H9 (cell line): Measurements from ENCODE around the gene AKNAD1. TPM values are rescaled to one million over a fixed set of nuclear protein-coding genes. Genes with fewer than 3 reads are reported as not detected.

Experiments used
- DNase-seq: peaks from one replicate; pipeline ENCODE4 v3.0.0-alpha.2; 2017
- H2AFZ ChIP-seq: one replicate; pipeline ENCODE4 v1.6.1; 2013; ENCODE audit warnings: mild to moderate bottlenecking, low read length, control low read depth, moderate library complexity
- H2AK5ac ChIP-seq: 2 replicates; pipeline ENCODE4 v1.6.1; 2013; ENCODE audit warnings: low read length, control low read depth, mixed read lengths; ENCODE audit not compliant: insufficient read length
- H2BK120ac ChIP-seq: one replicate; pipeline ENCODE4 v1.6.1; 2013; ENCODE audit warnings: low read depth, mild to moderate bottlenecking, low read length, control low read depth, inconsistent platforms; ENCODE audit not compliant: poor library complexity, severe bottlenecking
- H2BK12ac ChIP-seq: 2 replicates; pipeline ENCODE4 v1.6.1; 2013; ENCODE audit warnings: low read length, control low read depth, mixed read lengths, low read depth; ENCODE audit not compliant: insufficient read length
- H2BK15ac ChIP-seq: 2 replicates; pipeline ENCODE4 v1.6.1; 2013; ENCODE audit warnings: low read depth, low read length, control low read depth
- H2BK20ac ChIP-seq: one replicate; pipeline ENCODE4 v1.6.1; 2013; ENCODE audit warnings: low read depth, mild to moderate bottlenecking, low read length, control low read depth, inconsistent platforms; ENCODE audit not compliant: poor library complexity, severe bottlenecking
- H2BK5ac ChIP-seq: 2 replicates; pipeline ENCODE4 v1.6.1; 2013; ENCODE audit warnings: low read length, control low read depth, mixed read lengths; ENCODE audit not compliant: insufficient read length
- H3K14ac ChIP-seq: 2 replicates; pipeline ENCODE4 v1.6.1; 2013; ENCODE audit warnings: low read length, control low read depth; ENCODE audit not compliant: insufficient read depth
- H3K18ac ChIP-seq: 2 replicates; pipeline ENCODE4 v1.6.1; 2013; ENCODE audit warnings: low read depth, mild to moderate bottlenecking, mixed read lengths, low read length, control low read depth; ENCODE audit not compliant: insufficient read length
- H3K23ac ChIP-seq: 2 replicates; pipeline ENCODE4 v1.6.1; 2013; ENCODE audit warnings: low read length, control low read depth, mixed read lengths, low read depth; ENCODE audit not compliant: insufficient read length
- H3K23me2 ChIP-seq: 2 replicates; pipeline ENCODE4 v1.6.1; 2013; ENCODE audit warnings: low read depth, mild to moderate bottlenecking, mixed read lengths, low read length, control low read depth; ENCODE audit not compliant: insufficient read length, poor library complexity, severe bottlenecking
- H3K27ac ChIP-seq: 2 replicates; pipeline ENCODE4 v1.5.1; 2013; ENCODE audit warnings: low read length, control low read depth, mixed read lengths, low read depth; ENCODE audit not compliant: insufficient read length
- H3K27me3 ChIP-seq: 2 replicates; pipeline ENCODE4 v1.6.1; 2013; ENCODE audit warnings: low read length, control low read depth, inconsistent platforms; ENCODE audit not compliant: insufficient read depth
- H3K4ac ChIP-seq: 2 replicates; pipeline ENCODE4 v1.6.1; 2013; ENCODE audit warnings: low read depth, mild to moderate bottlenecking, control low read depth, inconsistent platforms, low read length, moderate library complexity
- H3K4me1 ChIP-seq: 2 replicates; pipeline ENCODE4 v1.6.1; 2013; ENCODE audit warnings: low read length, control low read depth, inconsistent platforms; ENCODE audit not compliant: insufficient read depth
- H3K4me2 ChIP-seq: 2 replicates; pipeline ENCODE4 v1.6.1; 2013; ENCODE audit warnings: low read length, control low read depth, mixed read lengths; ENCODE audit not compliant: insufficient read length, insufficient read depth
- H3K56ac ChIP-seq: 2 replicates; pipeline ENCODE4 v1.6.1; 2013; ENCODE audit warnings: low read depth, mild to moderate bottlenecking, mixed read lengths, low read length, control low read depth; ENCODE audit not compliant: insufficient read length
- H3K79me1 ChIP-seq: 2 replicates; pipeline ENCODE4 v1.6.1; 2013; ENCODE audit warnings: low read depth, mild to moderate bottlenecking, moderate library complexity, low read length, control low read depth, inconsistent platforms; ENCODE audit not compliant: insufficient read depth, poor library complexity, severe bottlenecking
- H3K79me2 ChIP-seq: 2 replicates; pipeline ENCODE4 v1.6.1; 2013; ENCODE audit warnings: low read length, control low read depth, inconsistent platforms; ENCODE audit not compliant: insufficient read depth
- H3K9ac ChIP-seq: 2 replicates; pipeline ENCODE4 v1.6.1; 2013; ENCODE audit warnings: low read length, control low read depth, mixed read lengths; ENCODE audit not compliant: insufficient read length; ENCODE audit errors: extremely low read depth
- H3K9me3 ChIP-seq: one replicate; pipeline ENCODE4 v1.6.1; 2013; ENCODE audit warnings: low read depth, low read length, inconsistent platforms; ENCODE audit not compliant: control insufficient read depth
- H3T11ph ChIP-seq: one replicate; pipeline ENCODE4 v1.6.1; 2013; ENCODE audit warnings: mild to moderate bottlenecking, low read length, control low read depth, inconsistent platforms
- H4K20me1 ChIP-seq: one replicate; pipeline ENCODE4 v1.6.1; 2013; ENCODE audit not compliant: control insufficient read depth, insufficient read length, insufficient read depth
- H4K5ac ChIP-seq: 2 replicates; pipeline ENCODE4 v1.6.1; 2013; ENCODE audit warnings: low read depth, mild to moderate bottlenecking, mixed read lengths, low read length, control low read depth; ENCODE audit not compliant: insufficient read length
- H4K8ac ChIP-seq: replicated peaks from 2 replicates; pipeline ENCODE4 v1.6.1; 2013; ENCODE audit warnings: low read length, control low read depth, mixed read lengths, low read depth; ENCODE audit not compliant: insufficient read length
- H4K91ac ChIP-seq: 2 replicates; pipeline ENCODE4 v1.6.1; 2013; ENCODE audit warnings: low read depth, mild to moderate bottlenecking, moderate library complexity, mixed read lengths, low read length, control low read depth; ENCODE audit not compliant: insufficient read length
- H3K27ac Mint-ChIP-seq, 3 experiments: 2 replicates in 2 of 3; 3 replicates in 1 of 3; pipeline ENCODE4 v1.8.0; 2020 to 2021; ENCODE audit warnings: mixed read lengths in 3 of 3, mild to moderate bottlenecking in 1 of 3, moderate library complexity in 1 of 3
- H3K27me3 Mint-ChIP-seq: 2 replicates; pipeline ENCODE4 v1.8.0; 2021; ENCODE audit warnings: low read depth, mild to moderate bottlenecking, moderate library complexity, mixed read lengths
- H3K36me3 Mint-ChIP-seq, 3 experiments: 2 replicates in 2 of 3; 3 replicates in 1 of 3; pipeline ENCODE4 v1.8.0; 2020 to 2021; ENCODE audit warnings: low read depth in 3 of 3, mixed read lengths in 3 of 3; ENCODE audit not compliant: insufficient read depth in 1 of 3
- H3K4me1 Mint-ChIP-seq, 2 experiments: 2 replicates each; pipeline ENCODE4 v1.8.0; 2020; ENCODE audit warnings: mixed read lengths in 2 of 2
- H3K4me3 Mint-ChIP-seq, 2 experiments: 2 replicates in 1 of 2; 3 replicates in 1 of 2; pipeline ENCODE4 v1.8.0; 2020 to 2021; ENCODE audit warnings: mild to moderate bottlenecking in 2 of 2, mixed read lengths in 2 of 2, moderate library complexity in 1 of 2
- H3K9me3 Mint-ChIP-seq, 2 experiments: 2 replicates in 1 of 2; 3 replicates in 1 of 2; pipeline ENCODE4 v1.8.0; 2020; ENCODE audit warnings: mild to moderate bottlenecking in 2 of 2, mixed read lengths in 2 of 2, moderate library complexity in 1 of 2
- WGBS: extraction: QIAGEN DNeasy Blood & Tissue Kit; methylation state at CpG from one replicate; pipeline ENCODE4 v1.1.7; 2013; ENCODE audit warnings: missing lambda C conversion rate, low lambda C conversion rate, mixed read lengths; ENCODE audit not compliant: insufficient read length; ENCODE audit errors: extremely low coverage; 5-methylcytosine and 5-hydroxymethylcytosine counted together
- total RNA-seq: library from RNA; stranded (reverse); gene quantifications from 2 replicates; pipeline ENCODE4 v1.2.1, GENCODE V29; 2021
- TF ChIP-seq, protein P1 (sequence below): fragments of 200-600 bp; sonication (generic); conservative IDR thresholded peaks from 3 replicates; pipeline ENCODE4 v1.8.0; 2021; ENCODE audit warnings: antibody characterized with exemption, mild to moderate bottlenecking

The AKNAD1 gene
- total RNA-seq, 1 experiment from 2014 or later: not detected

- Mint-ChIP-seq H3K4me3 (no peak overlapping the region), H3K27me3 (no peaks in the 10 kb centered on the region; the same call in 1 of the 2 replicates), H3K27ac (no peak overlapping the region), H3K9me3 (no peaks in the 10 kb centered on the region), H3K4me1 (peaks cover 9 to 13% of the 10 kb centered on the region in 2 experiments; a peak in 3 of 4 replicates), H3K36me3 (no peaks in the 10 kb centered on the region)
- H3K18ac ChIP-seq: no peak overlapping the region
- no peaks in the 10 kb centered on the region for H3K9me3 ChIP-seq
- no peaks in the 10 kb centered on the region for H4K20me1 ChIP-seq
- no peak for DNase-seq
- no peak overlapping the region for H3K9ac ChIP-seq
- H2BK20ac ChIP-seq: no peak overlapping the region
- no peak overlapping the region for H3K27ac ChIP-seq
- no peak overlapping the region for H3K23ac ChIP-seq
- H3K4ac ChIP-seq: no peak overlapping the region
- H4K5ac ChIP-seq: no peak overlapping the region
- no peaks in the 10 kb centered on the region for H3K23me2 ChIP-seq
- H2BK5ac ChIP-seq: no peak overlapping the region
- H2AK5ac ChIP-seq: no peak overlapping the region
- no peaks in the 10 kb centered on the region for H3K4me1 ChIP-seq
- TF ChIP-seq, protein P1, sequence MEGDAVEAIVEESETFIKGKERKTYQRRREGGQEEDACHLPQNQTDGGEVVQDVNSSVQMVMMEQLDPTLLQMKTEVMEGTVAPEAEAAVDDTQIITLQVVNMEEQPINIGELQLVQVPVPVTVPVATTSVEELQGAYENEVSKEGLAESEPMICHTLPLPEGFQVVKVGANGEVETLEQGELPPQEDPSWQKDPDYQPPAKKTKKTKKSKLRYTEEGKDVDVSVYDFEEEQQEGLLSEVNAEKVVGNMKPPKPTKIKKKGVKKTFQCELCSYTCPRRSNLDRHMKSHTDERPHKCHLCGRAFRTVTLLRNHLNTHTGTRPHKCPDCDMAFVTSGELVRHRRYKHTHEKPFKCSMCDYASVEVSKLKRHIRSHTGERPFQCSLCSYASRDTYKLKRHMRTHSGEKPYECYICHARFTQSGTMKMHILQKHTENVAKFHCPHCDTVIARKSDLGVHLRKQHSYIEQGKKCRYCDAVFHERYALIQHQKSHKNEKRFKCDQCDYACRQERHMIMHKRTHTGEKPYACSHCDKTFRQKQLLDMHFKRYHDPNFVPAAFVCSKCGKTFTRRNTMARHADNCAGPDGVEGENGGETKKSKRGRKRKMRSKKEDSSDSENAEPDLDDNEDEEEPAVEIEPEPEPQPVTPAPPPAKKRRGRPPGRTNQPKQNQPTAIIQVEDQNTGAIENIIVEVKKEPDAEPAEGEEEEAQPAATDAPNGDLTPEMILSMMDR: no peak
- H3K56ac ChIP-seq: no peak overlapping the region
- no peak overlapping the region for H4K91ac ChIP-seq
- H2BK15ac ChIP-seq: no peak overlapping the region
- no peaks in the 10 kb centered on the region for H3K79me1 ChIP-seq
- no peaks in the 10 kb centered on the region for H3K27me3 ChIP-seq
- no peaks in the 10 kb centered on the region for H3K79me2 ChIP-seq
- no peak overlapping the region for H4K8ac ChIP-seq
- H3K4me2 ChIP-seq: no peak overlapping the region
- H2BK120ac ChIP-seq: no peak overlapping the region
- H3T11ph ChIP-seq: no peak overlapping the region
- no peak overlapping the region for H2BK12ac ChIP-seq
- H3K14ac ChIP-seq: no peak overlapping the region
- WGBS: no CpG with 5 or more reads among the region's 6 CpGs
- H2AFZ ChIP-seq: no peak overlapping the region
Measured at GRCh38 chr1:108829498-108829916, 27.4 kb downstream of the AKNAD1 start.
